ENCODE measurements around the gene ZNF444. TPM values are rescaled to one million over a fixed set of nuclear protein-coding genes. Genes with fewer than 3 reads are reported as not detected.

Gene ZNF444
- total RNA-seq, 2 experiments from 2014 or later: 22.0 to 25.3 TPM

GRCh38 chr19:56098731-56099568 is 42.1 kb upstream of the ZNF444 start:
- Histone ChIP-seq H3K27ac (ENCODE audit: low read depth, low read length, poor library complexity, severe bottlenecking) (no peak overlapping the region), H3K4me2 (ENCODE audit: low read length) (no peak overlapping the region), H3K4me1 (ENCODE audit: insufficient read depth, low read length, poor library complexity, severe bottlenecking) (no peaks in the 10 kb centered on the region), H3K79me2 (ENCODE audit: insufficient read depth, low read depth, low read length) (no peaks in the 10 kb centered on the region), H3K9me2 (ENCODE audit: insufficient read depth, low read length) (no peaks in the 10 kb centered on the region), H2AFZ (ENCODE audit: low read length) (no peak overlapping the region), H3K4me3 (ENCODE audit: low read depth, low read length, poor library complexity, severe bottlenecking) (no peak overlapping the region), H4K20me1 (ENCODE audit: insufficient read depth, low read length) (no peaks in the 10 kb centered on the region), H3K36me3 (ENCODE audit: insufficient read depth, low read length) (peaks cover 58% of the 10 kb centered on the region), H3K9me3 (ENCODE audit: low read length) (no peaks in the 10 kb centered on the region)
- CTCF ChIA-PET (ENCODE audit: unreplicated experiment): no interaction called here
- TF ChIP-seq, protein P1, sequence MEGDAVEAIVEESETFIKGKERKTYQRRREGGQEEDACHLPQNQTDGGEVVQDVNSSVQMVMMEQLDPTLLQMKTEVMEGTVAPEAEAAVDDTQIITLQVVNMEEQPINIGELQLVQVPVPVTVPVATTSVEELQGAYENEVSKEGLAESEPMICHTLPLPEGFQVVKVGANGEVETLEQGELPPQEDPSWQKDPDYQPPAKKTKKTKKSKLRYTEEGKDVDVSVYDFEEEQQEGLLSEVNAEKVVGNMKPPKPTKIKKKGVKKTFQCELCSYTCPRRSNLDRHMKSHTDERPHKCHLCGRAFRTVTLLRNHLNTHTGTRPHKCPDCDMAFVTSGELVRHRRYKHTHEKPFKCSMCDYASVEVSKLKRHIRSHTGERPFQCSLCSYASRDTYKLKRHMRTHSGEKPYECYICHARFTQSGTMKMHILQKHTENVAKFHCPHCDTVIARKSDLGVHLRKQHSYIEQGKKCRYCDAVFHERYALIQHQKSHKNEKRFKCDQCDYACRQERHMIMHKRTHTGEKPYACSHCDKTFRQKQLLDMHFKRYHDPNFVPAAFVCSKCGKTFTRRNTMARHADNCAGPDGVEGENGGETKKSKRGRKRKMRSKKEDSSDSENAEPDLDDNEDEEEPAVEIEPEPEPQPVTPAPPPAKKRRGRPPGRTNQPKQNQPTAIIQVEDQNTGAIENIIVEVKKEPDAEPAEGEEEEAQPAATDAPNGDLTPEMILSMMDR (conservative IDR thresholded peaks at IDR 0.05; ENCODE audit: low read length): no peak
- POLR2A ChIA-PET: no interaction called here
- no TSS peak for BruUV-seq (replicated peaks)
- intact Hi-C loops (cut with micrococcal nuclease; ENCODE audit: unreplicated experiment): no loop called here
- DNase-seq (ENCODE audit: low spot score): no peak

DNA sequence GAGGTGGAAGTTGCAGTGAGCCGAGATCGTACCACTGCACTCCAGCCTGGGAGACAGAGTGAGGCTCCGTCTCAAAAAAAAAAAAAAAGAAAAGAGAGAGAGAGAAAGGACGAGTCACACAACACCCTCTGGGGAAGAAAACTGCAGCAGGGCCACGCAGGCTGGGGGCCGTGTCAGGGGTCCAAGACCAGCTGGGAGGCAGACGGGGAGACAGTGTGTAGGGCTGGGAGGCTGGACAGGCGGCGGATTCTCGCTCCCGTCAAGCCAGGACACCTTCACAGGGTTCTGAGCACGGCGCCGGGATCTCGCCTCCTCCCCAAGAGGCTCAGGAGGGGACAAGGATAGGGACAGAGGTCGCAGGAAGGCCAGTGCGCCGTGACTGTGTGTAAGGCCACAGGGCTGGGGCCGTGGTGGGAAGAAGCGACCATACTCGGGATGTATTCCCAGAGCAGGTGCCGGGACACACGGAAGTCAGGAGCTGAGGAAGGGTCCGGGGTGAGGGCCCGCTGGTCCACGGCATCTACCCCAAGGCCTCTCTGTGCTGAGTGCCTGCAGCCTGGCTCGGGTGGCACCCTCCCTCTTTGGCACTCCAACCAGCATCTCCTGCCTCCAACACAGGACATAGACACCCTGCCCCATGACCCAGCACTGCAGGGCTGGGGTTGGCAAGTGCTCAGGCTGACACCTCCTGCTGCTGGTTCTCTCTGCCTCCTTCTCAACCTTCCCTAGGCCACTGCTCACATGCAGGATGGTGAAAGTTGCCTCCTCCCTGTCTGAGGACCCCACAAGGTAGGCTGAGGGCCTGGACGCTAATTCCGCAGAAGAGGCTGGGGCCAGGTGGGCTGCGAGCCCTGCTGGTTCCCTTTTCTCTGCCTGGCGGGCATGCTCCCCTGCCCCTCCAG is 41.2 kb upstream of the ZNF444 start:
- Histone ChIP-seq H3K4me2 (ENCODE audit: low read length) (no peak overlapping the region), H3K36me3 (ENCODE audit: insufficient read depth, low read length) (peaks cover 51% of the 10 kb centered on the region), H3K9me2 (ENCODE audit: insufficient read depth, low read length) (no peaks in the 10 kb centered on the region), H3K79me2 (ENCODE audit: insufficient read depth, low read depth, low read length) (peaks cover 5% of the 10 kb centered on the region; the same call in 1 of the 2 replicates), H3K27ac (ENCODE audit: low read depth, low read length, poor library complexity, severe bottlenecking) (no peak overlapping the region), H3K9me3 (ENCODE audit: low read length) (no peaks in the 10 kb centered on the region), H3K4me1 (ENCODE audit: insufficient read depth, low read length, poor library complexity, severe bottlenecking) (no peaks in the 10 kb centered on the region), H4K20me1 (ENCODE audit: insufficient read depth, low read length) (no peaks in the 10 kb centered on the region), H2AFZ (ENCODE audit: low read length) (no peak overlapping the region), H3K4me3 (ENCODE audit: low read depth, low read length, poor library complexity, severe bottlenecking) (no peak overlapping the region)
- no TSS peak for BruUV-seq (replicated peaks)
- intact Hi-C loops (cut with micrococcal nuclease; ENCODE audit: unreplicated experiment): no loop called here
- ChIA-PET CTCF (ENCODE audit: unreplicated experiment) (no interaction called here), POLR2A (no interaction called here)
- no peak for TF ChIP-seq EZH2phosphoT487 (IDR thresholded peaks at IDR 0.05; ENCODE audit: borderline replicate concordance, low read depth, low read length)
- TF ChIP-seq, protein P1 (conservative IDR thresholded peaks at IDR 0.05; ENCODE audit: low read length): no peak
- DNase-seq (ENCODE audit: low spot score): no peak
